Stromal cell of bone marrow (primary cell): ENCODE measurements around the gene HMG20A.
"Not testable (repeated sequence)": the region's sequence is repeated elsewhere in the genome, so short reads cannot be mapped to it uniquely, and the experiment has no call there.

Experiments
- DNase-seq: peaks from one replicate; pipeline ENCODE4 v3.0.0-alpha.2; 2012; ENCODE audit warnings: low read depth

The HMG20A gene

DNA sequence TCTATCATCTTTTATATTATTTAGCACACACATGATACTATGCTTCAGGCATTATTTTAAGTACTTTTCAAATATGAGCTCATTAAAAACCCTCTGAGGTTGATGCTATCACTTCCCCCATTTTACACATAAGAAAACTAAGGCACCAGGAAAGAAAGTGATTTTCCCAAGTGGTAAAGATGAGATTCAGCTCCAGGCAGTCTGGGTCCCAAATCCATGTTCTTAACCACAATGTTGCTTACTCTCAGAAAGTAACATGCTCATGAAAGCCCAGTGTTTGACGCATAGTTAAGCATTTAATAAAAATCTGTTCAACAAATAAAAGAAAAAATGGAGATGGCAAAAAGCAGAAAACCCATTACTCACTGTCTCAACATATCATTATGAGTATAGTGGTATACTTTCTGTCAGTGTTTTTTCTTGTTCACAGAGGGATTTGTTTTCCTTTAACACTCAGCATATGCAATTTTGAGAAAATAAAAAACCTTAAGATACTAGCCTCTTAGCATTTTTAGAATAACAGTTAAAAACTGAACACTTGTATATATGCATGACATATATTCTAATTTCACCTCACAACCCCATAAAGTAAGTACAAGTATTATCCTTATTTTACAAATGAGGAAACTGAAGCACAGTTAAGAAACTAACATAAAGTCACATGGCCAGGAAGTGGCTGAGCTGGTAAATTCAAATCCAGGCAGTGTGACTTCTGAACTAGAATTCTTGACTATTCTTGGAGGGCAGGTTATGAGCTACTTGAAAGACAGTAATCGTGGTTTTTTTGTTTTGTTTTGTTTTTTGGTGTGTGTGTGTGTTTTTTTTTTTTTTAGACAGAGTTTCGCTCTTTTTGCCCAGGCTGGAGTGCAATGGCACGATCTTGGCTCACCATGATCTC, 11.2 kb upstream of the HMG20A start:
- no peak for DNase-seq

DNA sequence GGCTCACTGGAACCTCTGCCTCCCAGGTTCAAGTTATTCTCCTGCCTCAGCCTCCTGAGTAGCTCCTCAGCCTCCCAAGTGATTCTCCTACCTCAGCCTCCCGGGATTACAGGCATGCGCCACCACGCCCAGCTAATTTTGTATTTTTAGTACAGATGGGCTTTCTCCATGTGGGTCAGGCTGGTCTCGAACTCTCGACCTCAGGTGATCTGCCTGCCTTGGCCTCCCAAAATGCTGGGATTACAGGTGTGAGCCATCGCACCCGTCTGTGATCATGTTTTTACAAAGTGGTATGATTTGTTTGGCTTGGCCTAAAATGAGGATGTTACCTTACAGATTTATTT, 10.6 kb upstream of the HMG20A start:
- not testable (repeated sequence) for DNase-seq

DNA sequence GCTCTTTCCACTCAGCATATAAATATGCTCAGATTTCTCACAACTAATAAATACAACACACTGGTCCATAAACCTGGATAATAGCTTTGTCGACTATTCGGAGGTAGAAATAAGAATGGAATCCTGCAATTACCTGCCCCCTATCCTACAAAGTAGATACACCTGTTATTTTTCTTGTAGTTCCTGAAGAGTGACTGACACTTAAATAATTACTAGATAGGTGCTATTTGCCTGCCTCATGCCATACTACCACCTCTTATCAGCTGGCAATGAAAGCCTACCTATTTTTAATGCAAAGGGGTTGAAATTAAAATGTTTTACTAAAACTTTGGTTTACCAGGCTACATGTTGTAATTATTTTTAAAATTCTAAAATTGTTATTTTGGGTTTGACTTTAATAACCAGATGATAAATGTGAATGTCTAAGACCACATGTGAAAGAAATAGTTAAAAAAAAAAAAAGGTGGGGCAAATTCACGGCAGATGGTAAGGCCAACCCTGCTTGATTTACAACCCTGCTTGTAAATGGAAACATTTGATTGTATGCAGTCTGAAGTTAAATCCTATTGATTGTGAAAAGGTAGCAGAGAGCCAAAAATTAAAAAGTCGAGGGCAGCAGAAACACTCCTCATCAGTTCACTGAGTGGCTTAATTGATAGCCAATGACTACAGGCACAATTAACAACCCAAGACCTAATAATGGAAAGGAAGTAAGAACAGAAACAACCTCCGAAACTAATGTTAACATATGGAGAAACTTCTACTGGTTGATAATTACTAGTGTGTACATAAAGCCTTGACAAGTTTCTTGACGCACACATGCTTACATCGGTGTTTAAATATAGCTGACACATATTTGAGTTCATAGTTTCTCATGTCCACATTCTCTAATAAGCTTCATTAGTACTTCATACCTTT, 9.7 kb upstream of the HMG20A start:
- DNase-seq: no peak

DNA sequence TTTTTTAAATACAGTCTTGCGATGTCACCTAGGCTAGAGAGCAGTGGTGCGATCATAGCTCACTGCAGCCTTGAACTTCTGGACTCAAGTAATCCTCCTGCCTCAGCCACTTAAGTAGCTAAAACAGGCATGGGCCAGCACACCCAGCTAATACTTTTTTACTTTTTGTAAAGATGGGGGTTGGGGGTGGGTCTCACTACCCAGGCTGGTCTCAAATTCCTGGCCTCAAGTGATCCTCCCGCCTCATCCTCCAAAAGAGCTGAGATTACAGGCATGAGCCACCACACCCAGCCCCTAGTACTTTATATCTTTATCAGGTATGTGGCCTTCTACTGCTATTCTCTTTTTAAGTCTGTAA, 9.1 kb upstream of the HMG20A start:
- no peak for DNase-seq

DNA sequence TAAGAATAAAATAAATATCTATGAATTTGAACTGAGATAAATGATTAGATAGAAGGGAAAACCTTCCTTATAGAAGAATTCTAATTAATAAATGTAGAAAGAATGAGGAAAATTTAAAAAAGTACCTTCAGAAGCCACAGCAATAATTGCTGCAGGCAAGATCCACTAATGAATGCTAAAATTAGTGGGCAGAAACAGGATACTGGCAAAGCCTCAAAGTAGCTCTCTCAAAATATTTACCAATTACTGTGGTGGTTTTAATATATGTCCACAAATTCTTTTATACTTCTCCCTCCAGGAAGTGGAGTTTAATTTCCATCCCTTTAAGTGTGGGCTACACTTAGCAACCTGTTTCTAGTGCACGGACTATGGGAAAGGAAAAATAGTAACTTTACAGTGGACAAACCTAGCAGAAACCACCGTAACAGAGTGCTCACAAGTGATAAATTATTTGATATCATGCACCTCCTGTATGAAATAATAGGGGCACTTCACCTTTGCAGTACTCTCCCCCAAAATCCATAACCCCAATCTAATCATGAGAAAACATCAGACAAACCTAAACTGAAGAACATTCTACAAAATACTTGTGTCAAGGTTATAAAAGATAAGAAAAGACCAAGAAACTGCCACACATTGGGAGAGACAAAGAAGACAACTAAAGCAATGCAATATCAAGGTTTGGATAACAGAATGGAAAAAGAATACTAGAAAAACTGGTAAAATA, 7.6 kb upstream of the HMG20A start:
- no peak for DNase-seq

DNA sequence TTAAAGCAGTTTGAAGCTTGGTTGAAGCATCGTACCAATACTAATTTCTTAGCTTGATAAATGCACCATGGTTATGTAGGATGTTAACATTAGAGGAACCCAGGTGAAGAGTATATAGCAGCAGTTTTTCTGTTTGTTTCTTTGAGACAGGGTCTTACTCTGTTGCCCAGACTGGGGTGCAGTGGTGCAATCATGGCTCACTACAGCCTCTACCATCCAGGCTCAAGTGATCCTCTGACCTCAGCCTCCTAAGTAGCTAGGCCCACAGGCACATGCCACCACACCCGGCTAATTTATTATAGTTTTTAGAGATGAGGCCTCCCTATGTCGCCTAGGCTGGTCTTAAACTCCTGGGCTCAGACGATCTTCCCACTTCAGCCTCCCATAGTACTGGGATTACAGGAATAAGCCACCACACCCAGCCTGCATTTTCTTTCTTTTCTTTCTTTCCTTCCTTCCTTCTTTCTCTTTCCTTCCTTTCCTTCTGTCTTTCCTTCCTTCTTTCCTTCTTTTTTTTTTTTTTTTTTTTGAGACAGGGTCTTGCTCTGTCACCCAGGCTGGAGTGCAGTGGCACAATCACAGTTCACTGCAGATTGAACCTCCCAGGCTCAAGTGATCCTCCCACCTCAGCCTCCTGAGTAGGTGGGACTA, 6.9 kb upstream of the HMG20A start:
- no peak for DNase-seq

DNA sequence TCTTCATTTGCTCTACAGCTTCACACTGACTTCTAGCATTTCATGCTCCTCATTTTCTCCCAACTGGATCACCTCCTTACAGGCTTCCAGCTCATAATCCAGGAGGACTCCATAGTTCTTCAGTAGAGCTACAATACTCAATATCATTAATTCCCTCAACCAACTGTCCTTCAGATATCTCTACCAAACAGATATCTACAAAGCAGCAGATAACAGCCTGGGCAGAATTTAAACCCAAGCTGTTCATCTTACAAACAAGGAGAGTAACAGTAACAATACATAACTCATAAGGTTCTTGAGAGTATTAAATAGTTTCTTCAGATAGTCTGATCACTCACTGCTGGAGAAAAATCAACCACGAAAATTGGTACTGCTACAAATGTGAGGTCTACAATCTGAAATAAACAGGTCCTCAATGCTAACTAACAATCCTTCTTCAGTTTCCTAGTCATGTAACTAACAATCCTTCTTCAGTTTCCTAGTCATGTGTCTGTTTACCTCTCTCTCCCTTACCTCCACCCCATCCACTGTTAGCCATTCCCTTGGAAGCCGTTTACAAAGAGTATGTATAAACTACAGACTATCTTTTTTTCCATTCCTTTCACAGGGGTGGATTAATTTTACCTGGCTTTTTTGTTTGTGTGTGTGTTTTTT, 5.8 kb upstream of the HMG20A start:
- no peak for DNase-seq

DNA sequence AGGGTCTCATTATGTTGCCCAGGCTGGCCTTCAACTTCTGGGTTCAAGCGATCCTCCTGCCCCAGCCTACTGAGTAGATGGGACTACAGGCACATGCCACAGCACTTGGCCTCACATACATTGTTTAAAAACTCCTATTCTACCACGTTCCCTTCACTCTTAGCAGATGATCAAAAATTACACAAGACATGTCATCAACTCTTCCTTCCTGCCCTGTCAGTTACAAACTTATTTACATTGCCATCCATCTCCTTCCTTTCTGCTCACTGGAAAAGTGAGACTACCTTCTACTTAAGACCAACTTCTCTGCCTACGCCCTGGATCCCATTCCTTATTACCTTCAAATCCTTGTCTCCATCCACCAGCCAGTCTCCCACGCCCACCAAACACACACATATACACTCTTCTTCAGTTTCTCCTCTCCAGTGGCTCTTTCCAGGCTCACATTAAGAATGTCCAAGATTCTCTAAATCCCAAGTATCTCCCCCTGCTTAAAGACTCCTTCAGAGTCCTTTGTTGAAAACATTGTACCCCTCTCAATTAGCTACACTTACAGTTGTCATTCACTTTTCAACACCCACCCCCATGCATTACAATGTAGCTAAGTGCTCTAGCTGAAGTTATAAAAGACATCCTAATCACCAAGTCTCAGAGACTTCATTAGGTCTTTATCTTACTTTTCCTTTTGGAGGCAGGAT, 5.1 kb upstream of the HMG20A start:
- no peak for DNase-seq

DNA sequence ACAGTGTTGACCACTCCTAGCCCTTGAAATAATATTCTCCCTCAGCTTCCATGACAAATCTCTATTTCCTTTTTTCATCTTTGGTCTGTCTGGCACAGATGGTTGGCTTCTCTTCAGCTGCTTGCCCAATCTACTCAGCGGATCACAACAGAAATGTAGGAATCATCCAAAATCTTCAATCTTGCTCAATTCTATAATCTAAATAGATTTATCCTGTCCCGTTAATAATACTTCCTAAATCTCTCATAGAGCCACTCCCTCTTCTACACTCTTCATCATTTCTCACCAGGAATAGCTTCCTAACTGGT, 4.6 kb upstream of the HMG20A start:
- DNase-seq: peak; percentile 76

DNA sequence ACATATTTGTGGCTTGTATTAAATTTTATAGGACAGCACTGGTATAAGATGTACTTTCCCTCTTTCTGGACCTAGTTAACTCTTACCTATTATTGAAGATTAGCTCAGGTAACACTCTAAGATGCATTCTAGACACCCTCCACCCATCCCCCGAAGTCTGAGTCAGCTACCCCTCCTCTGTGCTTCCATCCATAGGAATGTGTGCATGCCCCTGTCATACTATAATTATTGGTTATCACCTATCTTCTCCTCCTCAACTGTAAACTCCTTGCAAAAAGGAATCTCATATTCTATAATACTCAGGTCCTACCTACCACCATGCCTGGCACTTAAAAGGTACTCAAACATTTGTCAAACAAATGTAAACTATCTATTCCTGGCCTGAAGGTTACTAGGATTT, 3.7 kb upstream of the HMG20A start:
- no peak for DNase-seq

DNA sequence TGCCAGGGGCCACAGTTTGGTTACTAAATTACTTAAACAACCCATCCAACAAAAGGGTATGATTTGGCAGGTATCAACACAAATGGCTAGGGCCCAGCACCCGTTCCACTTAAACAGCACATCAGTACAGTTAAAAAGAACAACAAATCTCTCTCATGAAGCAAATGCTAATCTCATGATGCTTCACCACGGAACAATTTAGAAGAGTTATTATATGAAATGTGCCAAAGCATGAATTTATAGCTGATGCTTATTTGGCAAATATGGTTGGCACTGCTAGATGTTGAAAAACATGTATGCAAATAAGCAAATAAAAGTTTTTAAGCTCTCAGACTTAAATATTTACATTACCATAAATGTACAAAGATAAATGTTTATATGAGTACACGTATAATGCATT, 3.1 kb upstream of the HMG20A start:
- DNase-seq: no peak

DNA sequence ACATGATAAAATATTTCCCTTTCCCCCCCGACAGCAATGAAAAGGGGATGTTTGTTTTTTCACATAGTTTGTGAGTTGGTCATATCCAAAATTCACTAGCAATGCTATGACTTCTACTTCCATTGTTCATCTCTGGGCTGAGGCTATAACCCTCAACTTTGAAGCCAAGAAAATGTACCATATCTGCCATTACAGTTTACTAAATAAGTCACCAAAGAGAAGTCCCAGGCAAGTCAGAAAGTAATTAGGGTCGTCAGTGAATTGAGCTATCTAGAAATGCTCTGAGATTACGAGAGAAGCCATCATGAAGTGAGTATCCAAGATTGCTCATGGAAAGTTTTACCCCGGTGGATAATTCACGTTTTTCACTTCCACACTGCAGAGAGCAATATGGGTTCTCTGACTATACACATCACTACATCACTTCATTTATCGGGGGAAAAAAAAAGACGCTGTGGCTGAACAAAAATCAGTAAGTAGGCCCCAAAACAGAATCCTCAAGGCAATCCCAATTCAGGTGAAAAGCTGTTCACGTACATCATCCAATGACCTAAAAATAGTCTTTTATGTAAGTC, 2.2 kb upstream of the HMG20A start:
- DNase-seq: no peak

DNA sequence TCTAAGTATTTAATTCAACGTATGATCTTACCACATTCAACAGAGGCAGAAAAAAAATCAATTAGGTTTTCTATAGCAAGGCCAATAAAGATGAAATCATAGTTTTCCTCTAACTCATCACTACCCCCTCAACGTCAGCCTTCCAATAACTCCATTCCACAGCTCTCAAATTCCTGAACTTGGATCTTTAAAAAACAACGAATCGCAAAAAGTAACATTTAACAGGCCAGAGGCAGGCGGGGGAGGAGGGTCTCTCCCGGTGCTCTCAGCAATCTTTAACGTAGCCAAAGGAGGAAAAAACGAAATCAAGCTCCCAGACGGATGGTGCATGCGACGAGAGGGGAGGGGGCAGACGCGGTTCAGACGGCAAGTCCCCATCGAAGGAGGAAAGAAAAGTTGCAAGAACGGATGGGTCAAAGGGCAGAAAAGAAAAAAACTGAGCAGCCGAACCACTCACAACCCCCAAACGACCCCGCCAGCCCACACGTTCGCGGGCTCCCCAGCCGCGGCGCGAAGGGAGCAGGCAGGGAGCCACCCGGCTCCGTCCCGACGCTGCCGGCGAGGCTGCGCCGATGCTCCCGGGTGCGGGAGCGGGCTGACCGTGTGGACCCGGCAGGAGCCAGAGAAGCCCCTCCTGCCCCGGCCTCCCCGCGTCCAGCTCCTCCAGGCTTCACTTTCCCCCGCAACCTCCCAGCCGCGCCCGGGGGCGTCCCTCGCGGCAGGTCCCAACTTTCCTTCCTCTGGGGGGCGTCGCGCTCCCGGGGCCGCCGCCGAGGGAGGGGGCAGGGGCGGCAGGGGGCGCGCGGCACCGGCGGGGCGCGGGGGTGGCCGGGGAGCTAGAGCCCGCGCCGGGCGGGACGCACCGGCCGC, 1.5 kb upstream of the HMG20A start:
- no peak for DNase-seq

DNA sequence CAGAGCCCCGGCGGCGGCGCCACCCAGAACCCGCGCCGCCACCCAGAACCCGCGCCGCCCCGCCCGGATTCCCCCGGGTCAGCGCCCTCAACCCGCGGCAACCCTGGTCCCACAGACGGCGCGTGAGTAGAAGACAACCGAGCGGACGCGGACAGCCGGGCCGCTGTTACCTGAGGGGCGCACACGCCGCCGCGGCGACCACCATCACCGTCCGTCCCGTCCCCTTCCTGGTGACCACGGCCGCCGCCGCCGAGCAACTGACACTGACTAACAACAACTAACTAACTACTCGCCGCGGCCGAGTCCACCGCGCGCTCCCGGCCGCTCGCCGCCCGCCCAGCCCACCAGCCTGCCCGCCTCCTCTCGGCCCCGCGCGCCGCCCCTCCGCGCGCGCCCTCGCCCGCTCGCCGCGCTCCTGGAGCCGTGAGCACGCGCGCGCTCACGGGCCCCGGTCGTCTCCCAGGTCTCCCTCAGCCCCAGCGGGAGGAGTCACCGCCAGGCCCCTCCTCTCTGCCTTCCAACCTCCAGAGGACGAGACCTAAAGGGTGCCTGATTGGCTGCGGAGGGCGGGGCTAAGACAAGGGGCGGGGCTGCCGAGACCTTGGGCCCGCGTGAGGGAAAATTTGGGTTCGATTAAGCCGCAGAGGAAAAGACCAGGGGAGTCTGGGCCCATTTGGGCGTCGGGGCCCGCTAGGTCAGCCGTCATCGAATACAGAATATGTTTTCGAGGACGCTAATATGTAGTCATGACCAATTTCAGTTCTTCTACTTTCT, 665 bp upstream of the HMG20A start, which contains the start of gene PEAK1:
TSS of gene PEAK1 (minus strand) at position 269 of the 774 bp plus-strand sequence. CDS start 238,178 bp downstream, outside the sequence.
- DNase-seq: peak; percentile 99

DNA sequence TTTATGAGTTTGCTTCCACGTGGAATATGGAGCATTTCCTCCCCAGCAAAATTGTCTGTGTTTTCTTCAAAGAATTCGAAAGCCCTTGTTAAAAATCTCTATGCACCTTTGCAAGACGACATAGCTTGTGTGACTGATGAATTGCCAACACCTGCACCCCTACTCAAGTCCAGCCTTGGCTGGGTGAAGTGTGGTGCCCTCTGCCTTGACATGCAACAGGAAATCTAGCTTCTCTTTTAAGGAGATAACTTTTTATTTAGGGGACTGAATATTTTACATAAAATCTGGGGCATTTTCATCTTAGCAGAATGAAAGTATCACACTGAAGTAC, 647 bp downstream of the HMG20A start:
- no peak for DNase-seq

DNA sequence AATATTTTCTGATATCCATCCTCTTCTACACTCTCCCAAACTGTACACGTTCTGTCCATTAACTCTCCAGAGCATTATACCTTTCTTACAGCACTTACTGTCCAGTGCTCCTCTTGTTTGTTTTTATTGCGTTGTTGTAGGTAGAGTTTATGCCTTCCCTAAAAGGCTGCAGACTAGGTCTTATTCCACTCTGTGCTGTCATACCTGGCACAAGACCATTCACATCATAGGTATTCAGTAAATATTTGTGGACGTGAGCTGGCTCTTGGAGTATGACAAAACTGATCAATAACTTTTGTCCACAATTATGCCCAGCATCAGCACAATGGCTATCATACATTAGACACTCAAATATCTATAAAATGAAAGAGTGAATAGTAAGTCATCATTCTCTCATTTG, 4.4 kb downstream of the HMG20A start:
- no peak for DNase-seq

DNA sequence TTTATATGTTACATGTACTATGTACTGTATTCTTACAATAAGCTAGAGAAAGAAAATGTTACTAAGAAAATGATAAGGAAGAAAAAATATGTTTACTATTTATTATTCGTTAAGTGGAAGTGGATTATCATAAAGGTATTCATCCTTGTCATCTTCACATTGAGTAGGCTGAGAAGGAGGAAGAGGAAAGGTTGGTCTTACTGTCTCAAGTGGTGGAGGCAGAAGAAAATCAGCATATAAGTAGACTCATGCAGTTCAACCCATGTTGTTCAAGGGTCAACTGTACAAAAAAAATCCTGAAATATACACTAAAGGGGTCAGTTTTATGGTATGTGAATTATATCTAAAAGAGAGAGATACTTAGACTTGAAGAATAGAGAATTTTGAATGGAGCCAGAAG, 5.7 kb downstream of the HMG20A start:
- DNase-seq: no peak

DNA sequence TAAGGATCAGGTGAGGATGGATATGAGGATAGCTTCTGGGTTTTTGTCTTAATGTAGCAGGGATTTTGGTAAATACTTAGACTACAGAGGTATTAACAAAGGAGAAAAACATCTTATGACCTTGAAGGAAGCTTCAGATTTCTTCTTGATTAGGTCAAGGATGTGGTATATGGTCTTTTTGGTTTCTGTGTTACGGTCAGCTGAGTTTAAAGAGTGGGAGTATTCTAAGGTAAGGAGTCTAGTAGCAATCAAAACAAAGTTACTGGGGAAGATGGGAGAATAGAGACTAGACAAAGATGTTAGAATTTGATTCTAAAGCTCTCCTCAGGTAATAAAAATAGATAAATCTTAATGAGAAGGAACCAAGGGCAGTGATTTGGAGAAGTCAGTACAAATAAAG, 6.2 kb downstream of the HMG20A start:
- DNase-seq: no peak

DNA sequence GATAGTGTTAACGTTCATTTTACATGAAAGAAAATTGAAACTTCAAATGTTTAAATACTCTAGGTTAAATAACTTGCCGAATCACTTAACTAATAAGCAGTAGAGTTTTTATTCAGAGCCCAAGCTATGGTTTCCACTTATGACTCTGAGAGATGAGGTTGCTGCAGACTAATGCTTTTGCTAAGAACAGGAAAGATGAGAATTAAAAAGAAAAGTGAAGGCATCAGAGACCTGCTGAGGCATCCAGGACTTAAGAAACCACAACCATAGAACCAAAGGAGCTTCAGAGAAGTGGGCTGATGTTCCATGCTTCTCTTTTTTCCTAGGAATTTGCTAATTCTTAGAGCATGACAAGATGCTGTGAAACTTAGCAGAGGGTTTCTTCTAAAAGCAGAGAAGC, 9.5 kb downstream of the HMG20A start:
- no peak for DNase-seq
